H4 (cell line): Measurements from ENCODE around the gene FOXD2. TPM values are rescaled to one million over a fixed set of nuclear protein-coding genes. Genes with fewer than 3 reads are reported as not detected.

ENCODE experiments used
- DNase-seq: peaks from one replicate; pipeline ENCODE4 v3.0.0-alpha.2; 2015; ENCODE audit warnings: low spot score
- total RNA-seq: library from RNA; depleted of rRNA; stranded (reverse); fragments of >200 nt; shearing (Covaris generic); gene quantifications from 2 replicates; pipeline ENCODE4 v1.2.3, GENCODE V29; 2014; rRNA removed

The FOXD2 gene
- total RNA-seq, result 0.52 and 1.5 TPM in 2 replicates

DNA sequence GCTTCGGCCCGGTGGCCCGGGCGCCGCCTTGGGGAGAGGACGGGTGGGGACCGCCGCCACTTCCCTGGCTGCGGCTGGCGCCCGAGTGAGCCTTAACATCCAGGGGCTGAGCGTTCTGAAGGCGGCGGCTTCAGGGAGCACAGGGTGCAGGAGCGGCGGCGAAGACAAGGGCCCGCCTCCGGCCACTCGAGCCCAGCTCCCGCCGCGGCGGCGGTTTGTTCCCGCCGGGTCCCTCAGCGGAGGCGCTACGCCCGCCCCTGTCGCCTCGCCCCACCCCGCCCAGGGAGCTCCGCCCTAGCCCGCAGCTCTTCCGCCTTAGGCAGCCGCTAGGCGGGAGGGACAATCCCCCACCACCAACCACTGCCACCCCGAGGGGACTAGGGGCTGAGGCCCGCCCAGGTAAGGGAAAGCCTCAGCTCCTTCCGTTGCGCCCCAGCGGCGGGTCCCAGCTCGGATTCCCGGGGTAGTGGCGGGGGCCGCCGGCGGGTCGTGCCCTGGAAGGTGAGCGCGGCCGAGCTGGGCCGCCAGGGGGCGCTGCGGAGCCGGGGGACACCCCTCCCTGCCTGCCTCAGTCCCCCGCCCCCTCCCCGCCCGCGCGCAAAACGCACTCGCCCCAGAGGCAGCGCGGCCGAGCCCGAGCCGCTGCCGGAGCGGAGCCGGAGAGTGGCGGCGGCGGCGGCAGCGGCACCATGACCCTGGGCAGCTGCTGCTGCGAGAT, at the start of gene FOXD2:
Gene FOXD2, plus strand, starts transcription at position 598 of the 718 bp plus-strand sequence. Its CDS starts 92 bp downstream, at position 690.
- DNase-seq, result peak; percentile 89

- DNase-seq, result peak; percentile 60
Measured at GRCh38 chr1:47388891-47389238, 49.0 kb upstream of the FOXD2 start.

GRCh38 chr1:47389731-47390130, 48.1 kb upstream of the FOXD2 start:
- no peak for DNase-seq

DNA sequence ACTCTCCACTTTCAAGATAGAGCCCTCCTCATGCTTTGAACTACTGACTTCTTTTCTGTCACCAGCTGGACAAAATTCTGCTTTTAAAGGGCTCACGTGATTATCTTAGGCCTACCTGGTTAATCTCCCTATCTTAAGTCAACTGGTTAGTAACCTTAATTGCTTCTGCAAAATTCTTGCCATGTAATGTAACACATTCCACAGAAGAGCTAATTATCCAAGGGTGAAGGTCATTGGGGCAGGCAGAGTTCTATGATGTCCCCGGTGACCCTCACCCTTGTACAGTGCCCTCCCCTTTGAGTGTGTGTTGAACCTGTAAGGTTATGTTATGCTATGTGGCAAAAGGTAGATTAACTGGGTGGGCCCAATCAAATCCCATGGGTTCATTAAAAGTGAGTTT, 47.0 kb upstream of the FOXD2 start:
- no peak for DNase-seq

DNA sequence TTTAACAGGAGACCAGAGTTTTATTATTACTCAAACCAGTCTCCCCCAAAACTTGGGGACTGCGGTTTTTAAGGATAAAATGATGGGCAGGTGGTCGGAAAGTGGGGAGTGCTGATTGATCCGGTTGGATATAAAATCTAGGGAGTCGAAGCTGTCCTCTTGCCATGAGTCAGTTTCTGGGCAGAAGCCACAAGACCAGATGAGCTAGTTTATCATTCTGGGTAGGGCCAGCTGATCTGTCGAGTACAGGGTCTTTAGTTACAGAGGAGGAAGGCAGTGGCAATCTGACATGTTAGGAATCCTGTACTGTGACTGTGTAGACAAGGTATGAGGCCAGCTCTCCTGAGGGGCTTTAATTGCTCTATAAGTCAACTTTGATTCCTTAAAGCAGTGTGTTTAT, 44.7 kb upstream of the FOXD2 start:
- no peak for DNase-seq

DNA sequence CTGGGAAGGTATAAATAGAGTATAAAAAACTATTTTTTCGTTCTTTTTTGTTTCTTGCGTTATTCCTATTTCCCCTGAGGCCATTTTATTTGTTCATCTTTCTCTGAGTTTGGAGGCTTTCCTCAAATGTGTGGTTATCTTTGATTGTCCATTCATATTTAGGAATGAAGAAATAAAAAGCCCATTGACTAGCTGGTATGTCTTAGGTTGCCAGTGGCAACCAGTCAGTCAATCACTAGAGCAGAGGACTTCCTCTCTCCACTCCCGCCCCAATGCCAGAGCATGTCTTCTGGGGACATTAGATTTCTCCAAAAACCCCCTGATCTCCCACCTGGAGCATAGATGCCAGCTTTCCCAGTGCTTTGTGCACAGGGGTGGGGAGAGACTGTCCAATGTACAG, 42.4 kb upstream of the FOXD2 start:
- no peak for DNase-seq

DNA sequence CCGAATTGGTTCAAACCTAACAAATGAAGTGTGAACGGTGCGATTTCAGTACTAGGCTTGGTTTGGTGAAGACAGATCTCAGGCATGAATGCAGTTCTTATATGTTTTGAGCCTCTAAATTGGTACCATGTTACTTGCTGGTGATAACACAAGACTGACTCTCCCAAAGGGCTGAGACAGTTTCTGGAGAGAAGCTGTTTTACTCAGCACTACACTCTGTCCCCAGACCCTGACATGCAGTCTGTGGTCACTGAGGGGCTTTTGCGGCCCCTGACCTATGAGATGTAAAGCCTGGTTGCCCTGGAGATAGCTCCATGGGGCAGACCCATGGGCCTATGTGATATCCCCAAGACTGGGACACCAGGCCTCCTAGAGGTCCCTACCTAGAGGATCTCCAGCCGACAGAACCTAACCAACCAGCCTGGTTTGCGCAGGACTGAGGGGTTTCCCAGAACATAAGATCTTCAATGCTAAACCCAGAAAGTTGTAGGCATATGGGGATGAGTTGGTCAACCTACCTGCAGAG, 41.1 kb upstream of the FOXD2 start:
- no peak for DNase-seq

GRCh38 chr1:47399138-47399845, 38.6 kb upstream of the FOXD2 start:
- DNase-seq, result no peak

DNA sequence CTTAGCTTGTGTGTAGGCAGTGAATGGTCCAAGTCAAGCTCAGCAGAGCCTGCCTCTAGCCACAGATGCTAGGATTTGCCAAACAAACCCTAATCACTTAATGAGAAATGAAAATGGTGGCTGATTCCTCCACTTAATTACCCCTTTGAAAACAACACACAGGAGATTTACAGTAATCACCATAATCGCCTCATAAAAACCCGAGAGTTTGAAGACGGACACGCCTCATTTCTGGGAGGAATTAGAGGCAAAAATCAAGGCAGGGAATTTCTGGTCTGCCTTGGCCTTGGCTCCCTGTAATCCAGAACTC, 38.0 kb upstream of the FOXD2 start:
- no peak for DNase-seq

GRCh38 chr1:47401761-47402160, 36.1 kb upstream of the FOXD2 start:
- DNase-seq, result no peak

DNA sequence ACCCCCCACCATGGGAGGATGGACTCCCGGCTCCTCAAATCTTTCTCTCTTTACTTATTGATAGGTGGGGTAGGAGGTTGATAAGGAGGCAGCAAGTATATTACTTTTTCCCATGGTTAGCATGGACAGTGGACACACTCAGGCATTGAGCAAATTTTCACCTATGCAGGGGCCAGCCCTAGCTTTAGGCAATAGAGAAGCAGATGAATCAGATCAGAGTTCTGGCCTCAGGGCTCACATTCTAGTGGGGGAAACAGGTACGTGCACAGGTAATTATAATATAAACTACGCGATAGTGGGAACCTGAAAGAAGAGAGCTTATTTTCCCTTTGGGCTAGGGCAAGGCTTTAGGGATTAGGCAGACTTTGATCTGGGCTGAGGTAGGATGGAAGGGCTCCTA, 35.3 kb upstream of the FOXD2 start:
- no peak for DNase-seq

GRCh38 chr1:47403321-47403910, 34.4 kb upstream of the FOXD2 start:
- DNase-seq, result no peak

- no peak for DNase-seq
Measured at GRCh38 chr1:47405697-47406096, 32.1 kb upstream of the FOXD2 start.

DNA sequence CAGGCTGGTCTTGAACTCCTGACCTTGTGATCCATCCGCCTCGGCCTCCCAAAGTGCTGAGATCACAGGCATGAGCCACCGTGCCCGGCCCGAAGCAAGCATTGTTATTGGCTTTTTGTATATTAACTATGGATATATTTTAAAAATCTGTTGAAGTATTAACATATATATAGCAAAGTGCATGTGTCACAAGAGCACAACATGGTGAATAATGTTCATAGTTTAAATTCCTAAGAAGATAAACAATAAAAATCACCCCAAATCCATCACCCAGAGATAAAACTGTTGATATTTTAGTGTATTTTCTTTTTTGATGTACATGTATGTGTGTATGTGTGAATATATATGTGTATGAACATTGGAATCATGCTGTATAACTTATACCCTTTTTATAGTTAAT, 30.9 kb upstream of the FOXD2 start:
- DNase-seq, result no peak

DNA sequence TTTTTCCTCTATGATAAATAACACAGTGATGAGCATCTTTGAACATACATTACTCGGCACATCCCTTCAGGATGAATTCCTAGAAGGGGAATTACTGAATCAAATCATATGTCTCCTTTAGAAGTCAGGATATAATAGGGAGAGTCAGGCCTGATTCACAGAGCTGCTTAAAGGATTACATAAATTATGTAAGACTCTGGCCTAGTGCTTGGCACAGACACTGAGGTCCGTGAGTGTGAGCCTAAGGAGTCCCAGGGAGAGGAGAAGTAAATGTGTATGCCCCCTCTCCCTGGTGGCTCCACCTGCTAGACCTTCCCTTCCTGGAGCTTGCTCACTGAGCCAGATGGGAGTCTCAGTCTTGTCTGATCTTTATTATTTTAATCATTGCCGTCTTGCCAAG, 30.4 kb upstream of the FOXD2 start:
- DNase-seq, result no peak

- DNase-seq, result peak; percentile 57
Measured at GRCh38 chr1:47409311-47410067, 28.4 kb upstream of the FOXD2 start.

DNA sequence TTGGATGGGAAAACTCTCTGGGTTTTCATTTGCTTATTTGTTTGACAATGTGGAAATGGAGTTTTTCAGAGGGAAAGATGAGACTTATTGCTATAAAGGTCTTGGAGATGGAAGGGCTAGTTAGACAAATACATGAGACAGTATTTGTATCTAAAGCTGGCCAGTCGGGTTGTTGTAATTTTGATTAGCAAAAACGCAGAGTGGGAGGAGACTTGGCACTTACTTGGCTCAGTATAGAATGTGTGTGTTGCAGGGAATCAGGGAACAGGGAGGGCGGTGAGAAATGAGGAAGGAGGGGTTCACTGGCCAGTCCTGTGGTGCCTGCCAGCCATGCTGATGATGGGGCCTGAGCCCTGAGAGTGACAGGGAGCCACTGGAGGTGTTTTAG, 27.8 kb upstream of the FOXD2 start:
- no peak for DNase-seq

- no peak for DNase-seq
Measured at GRCh38 chr1:47411436-47411835, 26.4 kb upstream of the FOXD2 start.

DNA sequence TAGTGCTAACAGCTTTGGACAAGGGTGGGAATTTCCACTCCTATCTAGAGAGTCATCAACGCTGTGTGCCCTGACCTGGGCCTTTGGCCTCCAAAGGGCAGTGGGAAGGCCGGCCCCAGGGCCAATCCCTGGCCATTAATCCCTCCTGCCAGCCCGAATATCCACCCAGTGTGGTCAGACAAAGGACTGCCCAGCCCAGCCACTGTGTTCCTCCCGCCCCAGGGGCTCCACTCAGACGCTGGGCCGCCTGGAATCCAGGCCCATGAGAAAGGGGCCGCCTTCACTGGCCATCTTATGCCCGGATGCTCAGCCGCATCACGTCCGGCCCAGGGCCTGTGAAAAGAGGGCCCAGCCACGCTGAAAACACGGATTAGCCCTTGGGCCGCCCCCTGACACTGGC, 25.4 kb upstream of the FOXD2 start:
- no peak for DNase-seq

DNA sequence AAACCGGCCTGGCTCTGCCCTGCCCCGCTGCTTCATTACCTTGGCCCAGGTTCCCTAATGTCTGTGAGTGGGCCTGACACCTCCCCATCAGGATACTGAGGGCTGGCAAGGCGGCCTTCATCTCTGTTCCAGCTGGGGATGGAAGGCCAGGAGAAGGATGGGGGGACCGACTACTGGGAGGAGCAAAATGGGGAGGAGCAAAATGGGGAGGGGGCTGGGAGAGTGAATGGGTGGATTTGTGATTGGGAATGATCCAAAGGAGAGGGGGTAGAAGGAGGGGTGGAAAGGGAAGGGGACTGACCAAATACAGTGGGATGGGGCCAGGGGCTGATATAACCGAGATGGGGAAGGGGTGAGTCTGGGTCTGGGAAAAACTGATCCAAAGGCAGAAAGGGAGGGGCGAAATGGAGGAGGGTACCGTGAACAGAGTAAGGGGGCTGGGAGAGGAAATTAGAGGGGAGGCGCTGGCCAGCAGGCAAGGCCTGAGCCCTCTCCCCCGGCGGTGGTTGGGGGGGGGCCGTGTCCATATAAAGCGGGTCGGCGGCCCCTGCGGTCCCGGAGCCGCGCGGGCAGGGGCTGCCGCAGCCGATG, 22.0 kb upstream of the FOXD2 start, which contains the start of gene FOXE3:
Gene FOXE3, plus strand, starts transcription at position 558 of the 591 bp plus-strand sequence. Its CDS starts 31 bp downstream, at position 589.
- no peak for DNase-seq

- no peak for DNase-seq
Measured at GRCh38 chr1:47416319-47417169, 21.3 kb upstream of the FOXD2 start.
